Sigmoid colon (tissue), 7 donors: ENCODE data around the gene OR8G1. TPM values are rescaled to one million over a fixed set of nuclear protein-coding genes. Genes with fewer than 3 reads are reported as not detected.

Source experiments
- DNase-seq: peaks from one replicate; pipeline ENCODE4 v3.0.0-alpha.2; 2019
- H3K27ac ChIP-seq, 4 donors: fragments of 200-600 bp; sonication (generic); one replicate each; pipeline ENCODE4 v1.5.1; 2016 to 2019; ENCODE audit warnings: mild to moderate bottlenecking in 1 of 4
- H3K27me3 ChIP-seq, 3 donors: fragments of 200-600 bp; sonication (generic); one replicate each; pipeline ENCODE4 v1.5.1; 2019; ENCODE audit warnings: mild to moderate bottlenecking in 1 of 3
- H3K36me3 ChIP-seq, 4 donors: fragments of 200-600 bp; sonication (generic); one replicate each; pipeline ENCODE4 v1.5.1; 2016 to 2019
- H3K4me1 ChIP-seq, 4 donors: fragments of 200-600 bp; sonication (generic); one replicate each; pipeline ENCODE4 v1.5.1; 2017 to 2019
- H3K4me3 ChIP-seq, 4 donors: fragments of 200-600 bp; sonication (generic); one replicate each; pipeline ENCODE4 v1.5.1; 2017 to 2019; ENCODE audit warnings: mild to moderate bottlenecking in 2 of 4, moderate library complexity in 1 of 4
- H3K9me3 ChIP-seq, 4 donors: fragments of 200-600 bp in 3 of 4; sonication (generic) in 3 of 4; one replicate each; pipeline versions ENCODE4 v1.5.1 to v1.6.1; 2013 to 2019
- CTCF ChIP-seq, 4 experiments: fragments of 450-650 bp in 3 of 4; fragments of 200-600 bp in 1 of 4; IDR thresholded peaks; one replicate each; pipeline ENCODE4 v1.5.1; 2016 to 2019; ENCODE audit warnings: antibody characterized with exemption in 4 of 4, mild to moderate bottlenecking in 3 of 4, moderate library complexity in 2 of 4
- EP300 ChIP-seq, 4 donors: sonication (generic); formaldehyde crosslinking; IDR thresholded peaks; one replicate each; pipeline ENCODE4 v1.6.1; 2017; ENCODE audit warnings: antibody characterized with exemption in 4 of 4
- POLR2A ChIP-seq, 2 donors: fragments of 450-650 bp; IDR thresholded peaks; one replicate each; pipeline ENCODE4 v1.6.1; 2016; ENCODE audit warnings: antibody characterized with exemption in 2 of 2, mild to moderate bottlenecking in 2 of 2, moderate library complexity in 2 of 2
- POLR2AphosphoS5 ChIP-seq, 4 donors: sonication (generic); formaldehyde crosslinking; IDR thresholded peaks; one replicate each; pipeline ENCODE4 v1.6.1; 2017; ENCODE audit warnings: antibody characterized with exemption in 4 of 4
- WGBS, 2 donors: extraction: QIAGEN DNeasy Blood & Tissue Kit; methylation state at CpG; one replicate each; pipeline ENCODE4 v1.1.7; 2013; 5-methylcytosine and 5-hydroxymethylcytosine counted together
- intact Hi-C: fragments of 100-400 bp; cut with DNase I; formaldehyde crosslinking; loops from one replicate; pipeline ENCODE4 v1.15.1; 2023
- polyA plus RNA-seq, 3 donors: library from polyadenylated mRNA; stranded (reverse); fragments of 200-250 nt; gene quantifications; one replicate each; pipeline ENCODE4 v1.2.3, GENCODE V29; 2013
- total RNA-seq, 4 donors: library from RNA; depleted of rRNA; stranded (reverse); fragments of >200 nt; gene quantifications; one replicate each; pipeline ENCODE4 v1.1.0, GENCODE V29; 2016
- donor health status: healthy with polysubstance abuse.
- donor health status: Bipolar disorder and iron deficiency.
- donor health status: healthy.

Gene OR8G1
- total and polyA plus RNA-seq, 7 donors: not detected

GRCh38 chr11:124204008-124204407 is 36.9 kb upstream of the OR8G1 start:
- H3K4me1 ChIP-seq: no peaks in the 10 kb centered on the region
- no peaks in the 10 kb centered on the region for H3K9me3 ChIP-seq
- no peaks in the 10 kb centered on the region for H3K36me3 ChIP-seq
- no peak overlapping the region for H3K4me3 ChIP-seq
- no peaks in the 10 kb centered on the region for H3K27me3 ChIP-seq
- DNase-seq: no peak
- no peak overlapping the region for H3K27ac ChIP-seq
- TF ChIP-seq POLR2A (IDR thresholded peaks at IDR 0.05) (no peak), EP300 (IDR thresholded peaks at IDR 0.05) (no peak), CTCF (IDR thresholded peaks at IDR 0.05) (no peak), POLR2AphosphoS5 (IDR thresholded peaks at IDR 0.05) (no peak)
- WGBS, 2 donors: 91 to 93% methylated on average over 5 of the region's 5 CpGs
- intact Hi-C loops: no loop called here

- Histone ChIP-seq H3K4me3 (no peak overlapping the region), H3K27ac (no peak overlapping the region), H3K36me3 (no peaks in the 10 kb centered on the region), H3K27me3 (no peaks in the 10 kb centered on the region), H3K4me1 (no peaks in the 10 kb centered on the region), H3K9me3 (no peaks in the 10 kb centered on the region)
- intact Hi-C loops: no loop called here
- WGBS, 2 donors: 74 to 75% methylated on average over 6 of the region's 6 CpGs
- no peak for DNase-seq
- TF ChIP-seq EP300 (IDR thresholded peaks at IDR 0.05) (no peak), POLR2A (IDR thresholded peaks at IDR 0.05) (no peak), POLR2AphosphoS5 (IDR thresholded peaks at IDR 0.05) (no peak), CTCF (IDR thresholded peaks at IDR 0.05) (no peak)
Observed at GRCh38 chr11:124207102-124207792, 33.6 kb upstream of the OR8G1 start.

GRCh38 chr11:124209824-124210357 is 31.0 kb upstream of the OR8G1 start:
- 88 to 91% methylated on average over 6 of the region's 6 CpGs for WGBS, 2 donors
- TF ChIP-seq CTCF (IDR thresholded peaks at IDR 0.05): no peak
- DNase-seq: no peak

GRCh38 chr11:124210421-124210820 is 30.5 kb upstream of the OR8G1 start:
- H3K9me3 ChIP-seq: no peaks in the 10 kb centered on the region
- no peak for DNase-seq
- no peaks in the 10 kb centered on the region for H3K4me1 ChIP-seq
- H3K4me3 ChIP-seq: no peak overlapping the region
- H3K27me3 ChIP-seq: no peaks in the 10 kb centered on the region
- no peaks in the 10 kb centered on the region for H3K36me3 ChIP-seq
- H3K27ac ChIP-seq: no peak overlapping the region
- WGBS, 2 donors: 86 to 91% methylated on average over 5 of the region's 5 CpGs
- intact Hi-C loops: no loop called here
- no peak for TF ChIP-seq POLR2AphosphoS5 (IDR thresholded peaks at IDR 0.05)
- TF ChIP-seq CTCF (IDR thresholded peaks at IDR 0.05): no peak
- no peak for TF ChIP-seq EP300 (IDR thresholded peaks at IDR 0.05)
- no peak for TF ChIP-seq POLR2A (IDR thresholded peaks at IDR 0.05)

More at GRCh38 chr11:124209824-124210357, 31.0 kb upstream of the OR8G1 start:
- H3K4me1 ChIP-seq: no peaks in the 10 kb centered on the region
- H3K4me3 ChIP-seq: no peak overlapping the region
- no peaks in the 10 kb centered on the region for H3K36me3 ChIP-seq
- intact Hi-C loops: no loop called here
- no peak overlapping the region for H3K27ac ChIP-seq
- no peaks in the 10 kb centered on the region for H3K27me3 ChIP-seq
- no peaks in the 10 kb centered on the region for H3K9me3 ChIP-seq

- DNase-seq: no peak
- Histone ChIP-seq H3K36me3 (no peaks in the 10 kb centered on the region), H3K9me3 (no peaks in the 10 kb centered on the region), H3K27me3 (no peaks in the 10 kb centered on the region), H3K4me3 (no peak overlapping the region), H3K27ac (no peak overlapping the region), H3K4me1 (no peaks in the 10 kb centered on the region)
- intact Hi-C loops: no loop called here
- TF ChIP-seq EP300 (IDR thresholded peaks at IDR 0.05): no peak
- TF ChIP-seq POLR2AphosphoS5 (IDR thresholded peaks at IDR 0.05): no peak
- TF ChIP-seq CTCF (IDR thresholded peaks at IDR 0.05): no peak
- no peak for TF ChIP-seq POLR2A (IDR thresholded peaks at IDR 0.05)
Observed at GRCh38 chr11:124211321-124211720, 29.6 kb upstream of the OR8G1 start.
